NCI-H526 (cell line): ENCODE data around the gene PPDPF.
A peak's percentile ranks its signal among the peaks of the same experiment; 100 is the strongest.

Experiments used
- DNase-seq, 2 experiments: peaks; one replicate each; lab custom pipeline; 2025; lab: John Stamatoyannopoulos, UW

The PPDPF gene, protein sequence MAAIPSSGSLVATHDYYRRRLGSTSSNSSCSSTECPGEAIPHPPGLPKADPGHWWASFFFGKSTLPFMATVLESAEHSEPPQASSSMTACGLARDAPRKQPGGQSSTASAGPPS

DNA sequence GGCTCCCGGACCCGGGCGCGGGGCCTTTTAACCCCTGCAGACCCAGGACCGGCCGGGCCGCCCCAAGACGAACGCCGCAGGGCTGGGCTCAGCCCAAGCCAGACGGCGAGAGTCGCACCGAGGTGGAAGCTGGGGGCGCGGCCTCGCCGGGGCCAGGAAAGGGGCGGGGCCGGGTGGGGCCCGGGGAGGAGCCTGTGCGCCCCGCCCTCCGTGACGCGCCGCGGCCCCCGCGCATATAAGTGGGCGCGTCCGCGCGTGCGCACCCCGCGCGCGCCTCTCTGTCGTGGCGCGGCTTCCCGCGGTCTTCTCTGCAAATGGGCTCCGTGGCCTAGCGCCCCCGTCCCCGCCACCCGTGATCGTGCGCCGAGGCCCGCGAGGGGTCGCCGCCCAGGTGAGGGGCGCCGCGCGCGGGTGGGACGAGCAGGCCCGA is at the start of gene PPDPF:
Gene PPDPF, plus strand, starts transcription at position 262 of the 430 bp plus-strand sequence. CDS start 544 bp downstream, outside the sequence.
- peak in 1 of 2 experiments; percentile 88 for DNase-seq

DNA sequence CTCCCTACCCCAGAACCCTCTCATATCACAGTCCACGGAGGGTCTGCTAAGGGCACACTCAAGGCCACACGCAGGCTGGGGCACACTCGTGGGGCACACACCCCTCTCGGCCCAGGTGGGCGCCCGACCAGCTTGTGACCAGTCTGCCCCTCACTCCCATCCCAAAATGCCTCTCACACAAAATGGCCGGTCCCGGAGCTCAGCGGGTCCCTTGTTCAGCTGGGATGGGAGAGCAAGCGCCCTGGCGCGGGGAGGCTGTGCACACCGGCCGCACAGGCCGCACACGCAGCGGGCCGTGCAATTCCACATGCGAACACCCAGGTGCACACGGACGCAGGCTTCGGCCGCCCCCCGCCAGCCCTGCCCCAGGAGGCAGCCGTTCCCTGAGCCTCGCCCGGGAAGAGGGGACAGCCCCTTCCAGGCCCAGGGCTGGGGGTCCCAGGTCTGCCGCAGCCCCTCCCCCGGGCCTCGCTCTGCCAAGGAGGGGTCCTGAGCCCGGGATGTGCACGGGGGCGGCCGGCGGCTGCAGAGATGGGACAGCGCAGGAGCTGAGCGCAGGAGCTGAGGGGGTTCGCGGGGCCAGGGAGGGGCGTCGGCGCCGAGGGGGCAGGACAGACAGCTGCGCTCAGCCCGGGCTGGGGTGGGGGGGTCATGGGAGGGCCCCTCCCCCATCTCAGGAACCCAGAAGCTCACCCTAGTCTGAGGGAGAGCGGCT is 49.4 kb upstream of the PPDPF start:
- DNase-seq = peak in 1 of 2 experiments; percentile 71

DNA sequence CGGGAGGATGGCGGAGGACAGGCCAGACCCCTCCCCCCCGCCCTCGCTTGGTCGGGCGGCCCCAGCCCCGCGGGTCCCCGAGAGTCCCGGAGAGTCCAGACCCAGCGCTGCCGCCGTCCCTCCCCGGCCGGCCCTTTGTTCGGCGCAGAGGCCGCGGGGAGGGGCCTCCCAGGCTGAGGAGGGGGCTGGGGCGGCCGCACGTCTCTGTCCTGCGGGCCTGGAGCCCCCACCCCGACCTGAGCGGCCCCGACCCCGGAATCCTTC is 48.9 kb upstream of the PPDPF start:
- peak in 1 of 2 experiments; percentile 74 for DNase-seq

DNA sequence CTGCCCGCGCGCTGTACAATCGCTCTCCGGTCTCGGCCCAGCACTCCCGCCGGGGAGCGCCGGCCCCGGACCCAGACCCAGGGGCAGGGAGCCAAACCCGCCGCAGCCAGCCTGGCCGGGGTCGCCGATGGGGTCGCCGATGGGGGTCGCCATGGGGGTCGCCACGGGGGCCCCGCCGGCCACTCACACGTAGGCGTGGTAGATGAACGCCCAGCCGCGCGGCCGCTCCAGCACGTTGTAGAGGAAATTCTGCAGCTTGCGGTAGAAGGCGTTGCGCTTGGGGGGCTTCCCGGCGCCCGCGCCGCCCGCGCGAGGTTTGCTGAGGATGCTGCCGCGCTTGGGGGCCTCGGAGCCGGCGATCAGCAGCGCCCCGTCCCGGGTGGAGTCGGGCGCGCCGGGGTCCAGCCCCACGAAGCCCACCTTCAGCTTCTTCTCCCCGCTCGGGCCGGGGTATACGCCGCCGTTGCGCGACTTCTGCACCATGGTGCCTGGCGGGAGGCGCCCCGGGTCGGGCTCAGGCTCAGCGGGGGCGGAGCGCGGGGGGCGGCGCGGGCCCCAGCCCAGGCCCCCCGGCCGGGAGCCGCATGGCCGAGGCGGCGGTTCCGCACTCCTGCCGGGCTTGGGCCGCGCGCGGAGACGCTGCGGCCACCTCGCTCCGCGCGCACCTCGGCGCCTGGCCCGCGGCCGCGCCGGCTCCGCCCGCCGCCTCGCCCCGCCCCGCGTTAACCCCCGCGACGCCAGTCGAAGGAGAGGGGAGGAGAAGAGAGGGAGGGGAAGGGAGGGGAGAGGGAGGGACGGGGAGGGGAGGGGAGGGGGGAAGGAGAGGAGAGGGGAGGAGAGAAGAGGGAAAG is 48.4 kb upstream of the PPDPF start, which contains the start of gene KCNQ2:
Gene KCNQ2, minus strand, starts transcription at position 675 of the 851 bp plus-strand sequence. Its CDS starts 192 bp downstream, at position 483.
- DNase-seq = peak in 1 of 2 experiments; percentile 72

DNA sequence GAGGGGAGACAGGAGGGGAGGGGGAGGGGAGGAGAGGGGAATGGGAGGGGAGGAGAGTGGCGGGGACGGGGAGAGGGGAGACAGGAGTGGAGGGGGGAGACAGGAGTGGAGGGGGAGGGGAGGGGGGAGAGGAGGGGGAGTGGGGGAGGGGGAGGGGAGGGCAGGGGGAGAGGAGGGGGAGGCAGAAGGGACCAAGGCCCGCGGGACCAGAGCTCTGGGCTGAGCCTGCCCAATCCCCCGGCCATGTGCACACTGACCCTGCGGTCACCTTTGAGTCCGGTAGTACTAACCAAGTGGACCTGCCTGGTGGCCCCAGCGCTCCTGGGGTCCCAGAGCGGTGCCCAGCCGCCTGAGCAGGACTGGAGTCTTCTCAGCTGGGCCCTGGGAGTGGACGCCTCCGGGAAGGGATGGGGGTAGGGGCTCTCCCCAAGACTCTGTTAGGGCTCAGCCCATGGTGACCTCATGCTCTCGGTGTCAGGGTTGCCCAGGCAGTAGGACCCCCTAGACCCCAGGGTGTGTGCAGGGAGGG is 47.6 kb upstream of the PPDPF start:
- DNase-seq = no peak

DNA sequence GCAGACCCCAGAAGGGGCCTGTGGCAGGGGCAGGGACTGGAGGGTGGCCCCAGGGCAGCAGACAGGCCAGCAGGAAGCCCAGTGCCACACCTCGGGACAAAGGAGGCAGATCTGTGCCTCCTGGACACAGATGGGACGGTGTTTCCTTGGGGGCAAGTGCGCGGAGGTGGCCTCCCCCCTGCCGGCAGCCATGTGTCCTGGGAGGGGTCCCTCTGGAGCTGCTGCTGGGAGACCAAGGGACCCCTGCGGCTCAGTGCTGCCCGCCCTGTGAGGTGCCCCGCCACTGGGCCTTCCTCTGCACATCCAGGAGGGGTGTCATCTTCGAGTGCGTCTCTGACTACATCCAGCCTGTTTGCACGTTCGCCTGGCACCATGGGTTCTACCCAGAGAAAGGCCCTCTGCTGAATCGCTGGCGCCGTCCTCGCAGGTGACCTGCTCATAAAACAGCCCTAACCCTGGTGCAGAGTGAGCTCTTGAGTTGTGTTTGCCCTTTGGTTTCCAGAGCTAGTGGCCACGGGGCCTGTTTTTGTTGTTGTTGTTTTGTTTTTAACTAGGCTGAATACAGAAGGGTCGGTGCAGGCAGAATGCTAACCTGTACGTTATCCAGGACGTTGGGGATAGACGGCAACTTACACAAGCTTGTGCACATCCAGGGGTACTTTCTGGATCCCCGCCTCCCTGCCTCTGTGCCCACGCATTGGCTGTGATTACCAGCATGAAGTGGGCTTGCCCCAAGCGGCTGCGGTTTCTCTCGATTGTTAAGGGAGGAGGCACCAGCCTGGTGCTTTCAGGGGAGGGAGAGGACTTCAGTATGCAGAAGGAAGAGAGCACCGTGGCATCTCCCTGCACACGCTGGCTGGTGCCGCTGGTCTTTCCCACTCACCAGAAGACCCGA is 46.8 kb upstream of the PPDPF start:
- DNase-seq = peak in 1 of 2 experiments; percentile 77

DNA sequence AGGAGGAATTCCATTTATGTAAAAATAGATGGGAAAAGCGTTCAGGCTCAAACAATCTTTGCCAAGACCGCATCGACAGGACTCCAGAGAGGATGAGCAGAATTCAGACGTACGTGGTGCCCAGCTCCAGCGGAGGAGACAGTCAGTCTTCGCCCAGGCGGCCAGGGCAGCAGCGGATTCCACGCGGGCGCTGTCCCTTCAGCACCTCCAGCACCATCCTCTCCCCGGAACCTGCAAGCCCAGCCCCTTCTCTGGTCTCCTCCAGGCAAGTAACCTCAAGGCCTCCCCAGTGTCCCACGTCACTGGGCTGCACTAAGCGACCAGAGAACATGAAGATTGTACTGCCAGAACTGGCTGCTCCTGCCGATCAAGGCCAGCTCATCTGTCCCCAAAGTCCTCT is 45.4 kb upstream of the PPDPF start:
- DNase-seq = no peak

DNA sequence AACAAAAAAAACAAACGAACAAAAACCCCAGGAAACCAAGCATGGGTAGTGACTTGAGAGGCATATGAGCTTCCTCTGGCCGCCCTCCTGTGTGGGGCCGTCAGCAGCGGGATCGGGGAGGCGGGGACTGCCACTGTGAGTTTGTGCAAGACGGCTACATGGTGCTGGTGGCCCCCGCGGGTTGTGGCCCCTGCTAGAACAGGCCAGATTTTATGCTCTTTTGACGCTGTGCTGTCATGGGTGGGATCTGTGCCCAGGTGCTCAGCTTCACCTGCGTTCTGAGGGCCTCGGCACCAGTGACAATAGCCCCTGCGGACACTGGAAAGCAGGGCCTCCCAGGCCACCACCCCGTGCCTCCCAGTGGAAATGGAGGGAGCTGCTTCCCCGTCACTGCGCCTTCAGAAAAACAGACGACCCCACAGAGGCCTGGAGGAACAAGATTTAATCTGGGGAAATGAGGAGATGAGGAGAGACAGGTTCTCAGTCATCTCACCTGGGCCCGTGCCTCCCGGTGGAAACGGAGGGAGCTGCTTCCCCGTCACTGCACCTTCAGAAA is 43.4 kb upstream of the PPDPF start:
- DNase-seq = no peak

DNA sequence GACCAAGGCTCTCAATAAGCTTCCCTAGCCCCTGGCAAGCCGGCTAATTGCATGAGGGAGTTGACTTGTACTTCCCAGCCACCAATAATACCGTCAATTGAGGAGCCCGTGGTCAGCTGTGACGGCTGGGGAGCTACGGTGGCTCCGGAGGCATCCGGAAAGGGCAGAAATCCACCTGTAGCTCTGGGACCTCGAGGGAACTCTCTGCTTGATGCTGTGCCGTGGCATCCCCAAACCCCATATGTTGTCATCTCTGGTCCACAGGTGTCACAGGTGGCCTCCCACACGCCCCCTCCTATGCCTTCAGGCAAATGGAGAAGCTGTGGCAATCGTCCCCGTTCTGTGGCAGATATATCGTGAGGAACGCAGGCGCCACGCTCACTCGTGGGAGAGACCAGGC is 42.6 kb upstream of the PPDPF start:
- DNase-seq = no peak

DNA sequence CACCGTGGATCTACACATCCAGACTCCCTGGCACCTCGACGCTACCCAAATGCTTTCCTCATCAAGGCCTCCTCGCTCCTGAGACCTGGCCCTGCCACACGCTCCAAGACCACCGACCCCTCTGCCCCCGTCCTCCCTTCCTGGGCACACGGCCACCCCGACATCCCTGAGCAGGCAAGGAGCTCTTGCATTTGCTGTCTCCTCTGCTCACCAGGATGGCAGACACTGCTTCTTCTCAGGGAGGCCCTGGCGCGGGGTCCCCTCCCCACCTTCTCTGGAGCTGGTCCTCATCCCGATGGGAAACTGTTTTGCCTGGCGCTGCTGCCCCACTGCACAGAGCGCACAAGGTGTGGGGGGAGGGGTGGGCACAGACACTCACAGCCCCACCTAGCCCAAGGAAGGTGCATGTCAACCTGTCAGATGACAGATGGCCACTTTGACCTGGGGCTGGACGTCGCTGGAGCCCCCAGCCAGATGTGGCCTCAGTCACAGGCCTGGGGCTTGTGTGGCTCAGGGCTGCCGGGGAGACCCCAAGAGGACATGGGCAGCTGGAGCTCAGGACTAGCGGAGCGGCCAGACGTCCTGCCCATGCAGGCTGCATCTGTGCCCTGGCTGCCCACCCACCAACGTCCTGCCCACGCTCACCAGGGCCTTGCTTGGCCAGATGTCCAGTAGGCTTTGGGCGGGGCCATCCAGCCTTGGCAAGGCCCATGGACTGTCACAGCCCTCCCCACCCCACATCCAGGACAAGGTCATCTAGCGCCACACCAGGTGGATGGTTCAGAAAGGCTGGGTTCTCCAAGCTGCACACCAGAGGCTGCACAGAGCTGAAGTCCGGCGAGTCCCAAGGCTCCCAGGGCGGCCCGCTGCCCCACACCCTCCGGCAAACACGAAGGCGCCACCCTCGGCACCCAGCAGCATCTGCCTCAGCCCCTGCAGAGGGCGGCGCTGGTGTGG is 41.9 kb upstream of the PPDPF start:
- no peak for DNase-seq

DNA sequence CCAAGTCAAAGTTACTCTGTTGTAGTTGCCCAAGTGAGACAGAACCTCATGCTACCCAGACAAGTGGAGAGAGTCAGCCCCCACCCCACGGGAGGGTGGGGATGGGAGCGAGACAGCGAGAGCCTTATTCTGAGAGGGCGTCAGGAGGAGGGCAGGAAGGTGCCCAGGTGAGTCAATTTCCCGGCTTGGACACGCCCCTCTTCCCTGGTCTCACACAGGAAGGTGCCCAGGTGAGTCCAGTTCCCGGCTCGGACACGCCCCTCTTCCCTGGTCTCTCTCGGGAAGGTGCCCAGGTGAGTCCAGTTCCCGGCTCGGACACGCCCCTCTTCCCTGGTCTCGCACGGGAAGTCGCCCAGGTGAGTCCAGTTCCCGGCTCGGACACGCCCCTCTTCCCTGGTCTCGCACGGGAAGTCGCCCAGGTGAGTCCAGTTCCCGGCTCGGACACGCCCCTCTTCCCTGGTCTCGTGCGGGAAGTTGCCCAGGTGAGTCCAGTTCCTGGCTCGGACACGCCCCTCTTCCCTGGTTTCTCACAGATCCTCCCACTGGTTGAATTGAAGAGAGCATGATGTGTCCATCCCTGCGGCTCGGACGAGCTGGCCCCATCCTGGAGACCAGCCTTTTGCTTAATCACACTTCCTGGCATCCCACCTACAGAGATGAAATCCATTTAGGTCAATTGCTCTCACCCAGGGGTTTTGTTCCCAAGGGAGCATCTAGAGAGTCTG is 40.7 kb upstream of the PPDPF start:
- DNase-seq = peak in 1 of 2 experiments; percentile 58

DNA sequence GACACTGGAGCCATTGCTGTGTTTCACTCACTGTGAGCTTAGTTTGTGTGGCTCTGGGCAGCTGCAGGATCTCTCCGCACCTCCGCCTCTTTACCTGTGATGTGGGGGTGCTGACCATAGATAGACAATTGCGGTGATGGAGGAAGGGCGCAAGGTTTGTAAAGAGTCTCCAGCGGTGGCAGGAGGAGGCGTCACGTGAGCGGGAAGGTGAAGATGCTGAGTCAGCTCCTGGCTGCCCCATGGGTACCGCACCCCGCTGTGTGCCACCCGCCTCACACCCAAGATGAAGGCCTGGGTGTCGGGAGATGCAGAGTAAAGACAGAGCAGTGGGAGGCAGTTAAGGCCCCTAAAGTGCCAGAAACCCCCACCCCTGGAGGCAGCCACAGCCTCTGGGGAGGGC is 39.1 kb upstream of the PPDPF start:
- DNase-seq = no peak

DNA sequence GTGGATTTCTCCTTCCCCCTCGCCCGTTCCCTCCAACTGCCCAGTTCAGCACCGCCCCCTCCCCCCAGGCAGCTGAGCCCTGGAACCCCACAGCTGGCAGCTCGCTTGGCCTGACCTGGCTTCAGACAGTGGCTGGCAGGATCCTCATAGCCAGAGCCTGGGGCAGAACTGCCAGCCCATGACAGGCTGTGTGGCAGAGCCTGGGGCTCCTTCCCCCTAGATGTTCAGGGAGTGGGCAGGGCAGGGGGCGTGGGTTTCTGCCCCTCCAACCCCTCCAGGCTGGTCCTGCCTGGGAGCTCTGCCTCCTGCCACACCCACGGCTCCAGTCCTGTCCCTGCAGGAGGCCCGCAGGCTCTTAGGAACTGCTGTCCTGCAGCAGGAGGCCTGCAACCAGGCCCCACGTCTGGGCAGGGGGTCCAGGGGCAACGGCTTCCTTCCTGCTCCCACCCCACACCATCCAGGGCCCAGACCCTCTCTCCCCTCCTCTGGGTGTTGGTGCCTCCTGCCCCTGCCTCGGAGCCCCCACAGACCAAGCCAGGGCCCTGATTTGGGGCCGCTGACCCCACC is 38.5 kb upstream of the PPDPF start:
- DNase-seq = no peak

DNA sequence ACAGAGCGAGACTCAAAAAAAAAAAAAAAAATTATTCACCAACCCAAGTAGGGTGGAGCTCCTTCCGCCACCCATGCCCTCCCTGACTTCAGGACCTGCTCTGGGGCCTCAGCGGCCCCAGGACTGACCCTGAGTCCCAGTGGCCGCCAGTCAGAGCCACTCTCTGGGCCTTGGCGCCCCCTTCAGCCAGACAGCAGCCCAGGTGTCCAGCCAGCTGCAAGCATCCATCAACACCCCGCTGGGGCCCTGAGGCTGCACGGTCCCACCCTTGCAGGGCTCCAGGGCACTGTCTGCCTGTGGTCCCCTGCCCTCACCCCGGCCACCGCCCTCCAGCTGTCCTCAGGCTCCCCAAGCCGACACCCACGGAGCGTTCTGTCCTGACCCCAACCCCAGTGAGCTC is 36.7 kb upstream of the PPDPF start:
- DNase-seq = no peak

DNA sequence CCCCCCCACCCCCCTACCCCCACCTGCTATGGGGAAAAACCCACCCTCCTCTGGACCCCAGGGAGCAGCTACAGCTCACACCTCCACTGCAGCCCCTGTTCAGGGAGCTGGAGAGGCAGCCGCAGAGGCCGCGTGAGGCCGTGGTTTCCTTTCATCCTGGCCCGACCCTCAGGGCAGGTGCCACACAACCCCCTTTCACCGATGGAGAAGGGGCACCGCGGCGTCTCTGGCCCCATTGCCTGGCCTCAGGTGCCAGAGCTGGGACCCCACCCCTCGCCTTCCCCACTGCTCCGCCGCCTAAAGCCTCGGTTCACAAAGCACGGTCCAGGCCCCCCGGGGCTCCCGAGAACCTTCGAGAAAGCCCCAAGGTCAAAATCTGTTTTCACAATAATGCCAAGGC is 36.3 kb upstream of the PPDPF start:
- no peak for DNase-seq

DNA sequence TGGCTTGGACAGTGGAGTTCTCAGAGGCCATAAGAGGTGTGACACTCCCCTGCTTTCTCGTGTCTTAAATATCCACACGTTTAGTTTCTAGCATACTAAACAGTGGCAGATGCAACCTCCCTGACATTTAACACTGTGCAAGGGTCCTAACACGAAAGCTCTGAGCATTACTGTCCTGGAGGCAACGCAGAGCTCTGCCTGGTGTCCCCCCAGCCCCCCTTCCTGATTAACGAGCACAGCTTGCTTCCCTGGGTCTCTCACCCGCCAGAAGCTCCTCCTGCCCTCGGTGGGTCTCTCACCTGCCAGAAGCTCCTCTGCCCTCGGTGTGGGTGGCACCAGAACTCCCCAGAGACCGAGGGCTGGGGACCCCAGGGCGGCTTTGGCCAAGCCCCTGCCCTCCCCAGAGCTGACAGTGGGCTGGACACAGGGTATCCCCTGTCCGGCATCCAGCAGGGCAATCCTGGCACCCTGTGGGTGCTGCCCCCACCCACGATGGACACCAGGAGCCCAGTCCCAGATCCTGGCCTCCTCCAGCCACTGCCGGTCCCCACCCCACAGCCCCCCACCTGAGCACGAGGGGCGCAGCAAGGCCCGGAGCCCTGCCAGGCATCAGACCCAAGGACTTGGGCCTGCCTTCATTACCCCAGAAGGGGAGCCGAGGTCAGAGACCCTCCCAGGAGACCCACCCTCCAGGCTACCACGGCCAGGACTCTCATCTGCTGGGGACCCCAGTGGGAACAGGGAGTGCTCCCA is 35.7 kb upstream of the PPDPF start:
- DNase-seq = no peak

DNA sequence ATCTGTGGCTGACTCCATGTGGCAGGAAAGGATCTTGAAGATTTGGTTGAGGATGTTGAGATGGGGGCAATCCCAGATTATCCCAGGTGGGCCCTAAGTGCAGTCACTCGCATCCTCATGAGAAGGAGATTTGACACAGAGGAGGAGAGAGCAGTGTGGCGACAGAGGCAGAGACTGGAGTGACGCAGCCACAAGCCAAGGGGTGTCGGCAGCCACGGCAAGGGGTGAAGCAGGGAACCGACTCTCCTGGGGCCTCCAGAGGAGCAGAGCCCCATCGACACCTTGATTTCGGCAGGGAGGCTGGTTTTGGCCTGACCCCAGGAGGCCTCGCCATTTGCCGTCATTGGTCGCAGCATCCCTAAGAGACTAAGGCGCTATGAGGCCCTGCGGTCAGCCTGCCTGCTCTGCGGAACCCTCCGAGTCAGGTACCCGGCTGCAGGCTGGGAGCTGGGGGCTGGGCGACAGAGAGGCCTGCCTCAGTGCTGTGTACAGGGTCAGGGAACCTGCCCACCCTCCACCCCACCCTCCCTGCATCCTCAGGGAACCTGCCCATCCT is 34.2 kb upstream of the PPDPF start:
- no peak for DNase-seq

DNA sequence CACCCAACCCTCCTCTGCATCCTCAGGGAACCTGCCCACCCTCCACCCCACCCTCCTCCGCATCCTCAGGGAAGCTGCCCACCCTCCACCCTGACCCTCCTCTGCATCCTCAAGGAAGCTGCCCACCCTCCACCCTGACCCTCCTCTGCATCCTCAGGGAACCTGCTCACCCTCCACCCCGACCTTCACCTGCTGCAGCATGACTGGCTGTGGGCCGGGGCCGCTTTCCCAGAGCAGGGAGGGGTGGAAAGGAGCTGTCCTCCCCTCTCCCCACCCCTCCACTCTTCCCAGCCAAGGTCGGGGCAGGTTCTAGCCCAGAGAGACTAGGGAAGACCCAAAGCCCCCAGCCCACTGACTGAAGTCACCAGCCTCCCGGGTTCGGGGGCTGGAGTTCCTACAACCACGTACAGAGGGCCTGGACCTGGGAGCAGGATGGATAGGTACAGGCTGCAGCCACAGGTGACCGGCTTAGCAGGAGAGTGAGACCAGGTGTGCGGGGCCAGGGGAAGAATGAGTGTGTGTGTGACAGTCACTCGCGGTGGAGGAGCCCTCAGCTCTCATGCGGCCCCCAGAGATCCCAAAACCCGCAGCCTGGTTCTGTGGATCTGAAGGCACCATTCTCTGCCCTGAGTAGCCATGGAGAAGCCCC is 33.3 kb upstream of the PPDPF start:
- DNase-seq = no peak
